ENCODE measurements around the gene SPACDR. TPM values are rescaled to one million over a fixed set of nuclear protein-coding genes. Genes with fewer than 3 reads are reported as not detected.

SPACDR gene
- total RNA-seq, 1 donor from 2014 or later, result not detected

DNA sequence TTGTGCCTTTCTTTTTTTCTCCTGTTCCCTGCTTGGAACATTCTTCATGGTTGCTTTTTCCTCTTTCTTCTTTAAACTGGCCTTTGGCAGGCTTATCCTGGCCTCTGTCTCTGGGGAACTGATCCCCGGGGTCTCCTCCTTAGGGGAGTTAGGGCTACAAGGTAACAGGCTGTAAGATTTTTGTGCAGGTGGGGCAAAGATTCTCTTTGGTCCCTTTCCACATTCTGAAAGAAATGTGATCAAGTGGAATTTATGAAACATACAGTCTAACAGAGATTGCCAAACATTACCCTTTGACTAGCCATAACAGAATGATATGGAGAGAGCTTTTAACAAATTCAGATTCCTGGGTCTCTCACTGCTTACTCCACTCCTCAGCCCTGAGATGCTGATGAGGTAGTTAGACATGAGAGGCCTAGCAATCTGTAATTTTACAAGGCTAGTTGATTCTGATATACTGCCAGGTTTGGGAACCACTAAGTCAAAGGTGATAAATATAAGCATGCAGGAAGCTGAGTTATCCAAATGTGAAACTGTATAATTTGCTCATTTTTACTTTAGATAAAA, 44.3 kb downstream of the SPACDR start:
- H3K4me3 ChIP-seq (ENCODE audit: low read length in 3 of 3), result no peak overlapping the region
- H3K4me1 ChIP-seq (ENCODE audit: control insufficient read depth in 3 of 3, insufficient read depth in 3 of 3, low read length in 3 of 3), result no peaks in the 10 kb centered on the region
- H3K9ac ChIP-seq (ENCODE audit: low read depth in 1 of 3, low read length in 3 of 3), result no peak overlapping the region
- H3K27me3 ChIP-seq (ENCODE audit: control insufficient read depth in 3 of 3, insufficient read depth in 3 of 3, low read length in 3 of 3), result no peaks in the 10 kb centered on the region
- H3K27ac ChIP-seq (ENCODE audit: low read depth, low read length), result no peak overlapping the region
- no peaks in the 10 kb centered on the region for H3K9me3 ChIP-seq (ENCODE audit: control insufficient read depth in 3 of 3, low read length in 3 of 3)
- no peaks in the 10 kb centered on the region for H3K36me3 ChIP-seq (ENCODE audit: control insufficient read depth in 3 of 3, insufficient read depth in 3 of 3, low read length in 3 of 3)

DNA sequence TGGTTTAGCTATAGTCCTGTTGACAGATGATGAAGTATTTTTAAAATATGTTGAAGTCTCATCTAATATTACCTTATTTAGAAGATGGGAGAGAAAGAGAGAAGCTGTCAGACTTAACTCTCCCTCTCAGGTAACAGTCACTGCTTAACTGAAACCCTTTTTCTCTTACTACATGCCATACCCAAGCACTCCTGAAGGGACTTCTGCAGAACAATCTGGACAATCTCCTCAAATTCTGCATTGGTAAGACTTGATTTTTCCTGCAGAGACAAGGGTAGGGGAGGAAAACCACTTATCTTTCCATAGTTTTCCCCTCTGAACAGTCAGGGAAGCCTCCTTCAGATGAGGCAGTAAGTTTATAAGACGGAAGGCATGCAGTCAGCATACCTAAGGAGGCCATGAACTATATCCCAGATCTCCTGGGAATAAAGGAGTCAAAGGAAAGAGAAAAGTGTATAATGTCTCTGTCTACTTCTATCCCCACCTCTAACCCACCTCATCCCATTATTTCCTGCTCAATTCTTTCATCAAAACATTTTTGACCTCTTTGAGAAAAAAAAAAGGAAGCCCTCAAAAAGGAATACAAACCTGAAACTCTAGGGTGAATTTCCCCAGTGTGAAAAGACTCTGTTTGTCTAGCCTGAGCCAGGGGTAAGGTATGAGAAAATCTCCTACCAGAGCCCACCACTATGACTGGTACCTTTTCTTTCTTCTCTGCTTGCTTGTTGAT, 45.0 kb downstream of the SPACDR start:
- no peaks in the 10 kb centered on the region for H3K9me3 ChIP-seq (ENCODE audit: control insufficient read depth in 3 of 3, low read length in 3 of 3)
- H3K4me3 ChIP-seq (ENCODE audit: low read length in 3 of 3), result no peak overlapping the region
- no peaks in the 10 kb centered on the region for H3K27me3 ChIP-seq (ENCODE audit: control insufficient read depth in 3 of 3, insufficient read depth in 3 of 3, low read length in 3 of 3)
- no peaks in the 10 kb centered on the region for H3K4me1 ChIP-seq (ENCODE audit: control insufficient read depth in 3 of 3, insufficient read depth in 3 of 3, low read length in 3 of 3)
- H3K9ac ChIP-seq (ENCODE audit: low read depth in 1 of 3, low read length in 3 of 3), result peak overlapping the region in 1 of 3 donors; percentile 53
- no peak overlapping the region for H3K27ac ChIP-seq (ENCODE audit: low read depth, low read length)
- no peaks in the 10 kb centered on the region for H3K36me3 ChIP-seq (ENCODE audit: control insufficient read depth in 3 of 3, insufficient read depth in 3 of 3, low read length in 3 of 3)

DNA sequence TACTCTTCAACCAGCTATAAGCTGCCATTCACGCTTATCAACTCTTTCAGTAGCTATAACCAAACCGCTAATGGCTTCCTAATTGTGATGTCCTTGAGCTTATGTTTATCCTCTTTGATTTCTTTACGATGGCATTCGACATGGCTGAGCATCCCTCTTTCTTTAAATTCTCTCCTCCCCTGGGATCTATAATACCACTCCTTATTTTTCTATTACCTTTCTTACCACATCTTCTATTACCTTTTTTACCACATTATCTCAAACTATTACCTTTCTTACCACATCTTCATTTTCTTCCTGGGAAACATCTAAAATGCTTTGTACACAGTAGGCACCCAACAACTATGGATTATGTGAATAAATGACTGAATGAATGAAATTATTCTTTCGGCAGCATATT, 48.6 kb downstream of the SPACDR start:
- H3K9ac ChIP-seq (ENCODE audit: low read depth in 1 of 3, low read length in 3 of 3), result no peak overlapping the region
- no peaks in the 10 kb centered on the region for H3K36me3 ChIP-seq (ENCODE audit: control insufficient read depth in 3 of 3, insufficient read depth in 3 of 3, low read length in 3 of 3)
- H3K9me3 ChIP-seq (ENCODE audit: control insufficient read depth in 3 of 3, low read length in 3 of 3), result no peaks in the 10 kb centered on the region
- no peak overlapping the region for H3K27ac ChIP-seq (ENCODE audit: low read depth, low read length)
- no peaks in the 10 kb centered on the region for H3K4me1 ChIP-seq (ENCODE audit: control insufficient read depth in 3 of 3, insufficient read depth in 3 of 3, low read length in 3 of 3)
- no peaks in the 10 kb centered on the region for H3K27me3 ChIP-seq (ENCODE audit: control insufficient read depth in 3 of 3, insufficient read depth in 3 of 3, low read length in 3 of 3)
- no peak overlapping the region for H3K4me3 ChIP-seq (ENCODE audit: low read length in 3 of 3)

DNA sequence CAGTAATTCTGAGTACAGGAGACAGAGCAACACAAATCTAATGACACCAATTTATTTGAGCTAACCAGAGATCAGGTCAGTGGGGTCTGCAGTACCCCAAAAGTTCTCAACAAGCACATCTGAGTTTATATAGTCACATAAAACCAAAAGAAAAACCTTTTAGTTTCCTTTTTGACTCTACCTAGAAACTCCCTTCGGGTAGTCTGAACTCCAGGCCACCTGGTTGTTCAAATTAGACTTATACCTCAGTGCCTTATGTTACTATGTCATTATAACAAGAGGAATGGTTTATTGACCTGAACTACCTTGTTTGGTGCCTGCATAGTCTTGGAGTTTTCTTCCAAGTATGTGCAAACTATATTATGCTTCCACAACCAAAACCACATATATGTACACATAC, 50.2 kb downstream of the SPACDR start:
- Histone ChIP-seq H3K36me3 (ENCODE audit: control insufficient read depth in 3 of 3, insufficient read depth in 3 of 3, low read length in 3 of 3) (no peaks in the 10 kb centered on the region), H3K27me3 (ENCODE audit: control insufficient read depth in 3 of 3, insufficient read depth in 3 of 3, low read length in 3 of 3) (no peaks in the 10 kb centered on the region), H3K4me3 (ENCODE audit: low read length in 3 of 3) (no peak overlapping the region), H3K4me1 (ENCODE audit: control insufficient read depth in 3 of 3, insufficient read depth in 3 of 3, low read length in 3 of 3) (no peaks in the 10 kb centered on the region), H3K27ac (ENCODE audit: low read depth, low read length) (no peak overlapping the region), H3K9me3 (ENCODE audit: control insufficient read depth in 3 of 3, low read length in 3 of 3) (no peaks in the 10 kb centered on the region), H3K9ac (ENCODE audit: low read depth in 1 of 3, low read length in 3 of 3) (no peak overlapping the region)

DNA sequence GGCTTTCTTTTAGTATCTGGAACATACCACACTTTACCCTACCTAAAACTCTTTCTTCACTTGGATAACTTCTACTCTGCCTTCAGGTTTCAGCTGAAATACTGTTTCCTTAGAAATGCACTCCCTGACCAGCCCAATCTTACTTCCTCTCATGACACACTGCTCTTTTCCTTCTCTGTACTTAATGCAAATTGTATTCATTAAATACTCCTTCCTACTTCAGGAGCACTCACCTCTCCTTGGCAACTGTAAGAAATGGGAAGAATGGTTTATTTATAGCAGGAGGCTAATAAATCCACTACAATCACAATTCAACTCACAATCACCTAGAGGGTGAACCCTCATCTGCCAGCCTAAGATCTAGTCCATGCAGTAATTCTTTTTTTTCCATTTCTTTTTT, 50.7 kb downstream of the SPACDR start:
- no peak overlapping the region for H3K27ac ChIP-seq (ENCODE audit: low read depth, low read length)
- no peaks in the 10 kb centered on the region for H3K27me3 ChIP-seq (ENCODE audit: control insufficient read depth in 3 of 3, insufficient read depth in 3 of 3, low read length in 3 of 3)
- H3K9me3 ChIP-seq (ENCODE audit: control insufficient read depth in 3 of 3, low read length in 3 of 3), result no peaks in the 10 kb centered on the region
- H3K9ac ChIP-seq (ENCODE audit: low read depth in 1 of 3, low read length in 3 of 3), result no peak overlapping the region
- no peaks in the 10 kb centered on the region for H3K36me3 ChIP-seq (ENCODE audit: control insufficient read depth in 3 of 3, insufficient read depth in 3 of 3, low read length in 3 of 3)
- H3K4me3 ChIP-seq (ENCODE audit: low read length in 3 of 3), result no peak overlapping the region
- no peaks in the 10 kb centered on the region for H3K4me1 ChIP-seq (ENCODE audit: control insufficient read depth in 3 of 3, insufficient read depth in 3 of 3, low read length in 3 of 3)

GRCh38 chr7:100411101-100411500, 53.0 kb downstream of the SPACDR start:
- Histone ChIP-seq H3K4me3 (ENCODE audit: low read length in 3 of 3) (no peak overlapping the region), H3K27ac (ENCODE audit: low read depth, low read length) (no peak overlapping the region), H3K27me3 (ENCODE audit: control insufficient read depth in 3 of 3, insufficient read depth in 3 of 3, low read length in 3 of 3) (no peaks in the 10 kb centered on the region), H3K9ac (ENCODE audit: low read depth in 1 of 3, low read length in 3 of 3) (no peak overlapping the region), H3K4me1 (ENCODE audit: control insufficient read depth in 3 of 3, insufficient read depth in 3 of 3, low read length in 3 of 3) (no peaks in the 10 kb centered on the region), H3K36me3 (ENCODE audit: control insufficient read depth in 3 of 3, insufficient read depth in 3 of 3, low read length in 3 of 3) (peaks cover 0 to 2% (median 0%) of the 10 kb centered on the region in 3 donors), H3K9me3 (ENCODE audit: control insufficient read depth in 3 of 3, low read length in 3 of 3) (no peaks in the 10 kb centered on the region)

DNA sequence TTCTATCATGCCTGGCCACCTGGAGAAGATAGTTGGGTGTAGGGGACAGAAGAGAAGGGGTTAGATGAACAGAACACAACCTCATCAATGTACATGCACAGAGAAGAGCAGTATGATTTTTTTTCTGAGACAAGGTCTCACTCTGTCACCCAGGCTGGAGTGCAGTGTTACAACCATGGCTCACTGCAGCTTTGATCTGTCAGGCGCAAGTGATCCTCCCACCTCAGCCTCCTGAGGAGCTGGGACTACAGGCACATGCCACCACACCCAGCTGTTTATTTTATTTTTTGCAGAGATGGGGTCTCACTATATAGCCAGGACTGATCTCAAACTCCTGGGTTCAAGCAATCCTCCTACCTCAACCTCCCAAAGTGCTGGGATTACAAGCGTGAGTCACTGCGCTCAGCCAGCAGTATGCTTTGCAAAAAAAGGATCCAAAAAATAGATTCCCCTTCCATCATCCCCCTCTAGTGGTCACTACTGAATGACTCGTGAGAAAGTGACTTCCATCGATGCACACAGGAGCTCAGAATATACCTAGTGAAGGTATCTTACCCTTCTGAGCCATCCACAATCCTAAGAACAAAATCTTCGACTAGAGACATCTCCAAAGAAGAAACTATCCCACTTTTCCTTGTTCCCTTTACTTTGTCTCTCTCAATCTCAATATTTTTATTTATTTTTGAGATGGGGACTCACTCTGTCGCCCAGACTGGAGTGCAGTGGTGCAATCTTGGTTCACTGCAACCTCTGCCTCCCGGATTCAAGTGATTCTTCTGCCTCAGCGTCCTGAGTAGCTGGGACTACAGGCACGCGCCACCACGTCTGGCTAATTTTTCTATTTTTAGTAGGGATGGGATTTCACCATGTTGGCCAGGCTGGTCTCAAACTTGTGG, 56.5 kb downstream of the SPACDR start:
- no peak overlapping the region for H3K27ac ChIP-seq (ENCODE audit: low read depth, low read length)
- no peak overlapping the region for H3K9ac ChIP-seq (ENCODE audit: low read depth in 1 of 3, low read length in 3 of 3)
- no peaks in the 10 kb centered on the region for H3K9me3 ChIP-seq (ENCODE audit: control insufficient read depth in 3 of 3, low read length in 3 of 3)

GRCh38 chr7:100406767-100407166, 57.3 kb downstream of the SPACDR start:
- no peak overlapping the region for H3K9ac ChIP-seq (ENCODE audit: low read depth in 1 of 3, low read length in 3 of 3)
- H3K4me3 ChIP-seq (ENCODE audit: low read length in 3 of 3), result no peak overlapping the region
- peaks cover 0 to 2% (median 2%) of the 10 kb centered on the region in 3 donors for H3K36me3 ChIP-seq (ENCODE audit: control insufficient read depth in 3 of 3, insufficient read depth in 3 of 3, low read length in 3 of 3)
- no peak overlapping the region for H3K27ac ChIP-seq (ENCODE audit: low read depth, low read length)
- no peaks in the 10 kb centered on the region for H3K9me3 ChIP-seq (ENCODE audit: control insufficient read depth in 3 of 3, low read length in 3 of 3)
- H3K4me1 ChIP-seq (ENCODE audit: control insufficient read depth in 3 of 3, insufficient read depth in 3 of 3, low read length in 3 of 3), result no peaks in the 10 kb centered on the region
- H3K27me3 ChIP-seq (ENCODE audit: control insufficient read depth in 3 of 3, insufficient read depth in 3 of 3, low read length in 3 of 3), result no peaks in the 10 kb centered on the region

More for the DNA sequence above, 56.5 kb downstream of the SPACDR start:
- H3K4me1 ChIP-seq (ENCODE audit: control insufficient read depth in 3 of 3, insufficient read depth in 3 of 3, low read length in 3 of 3), result no peaks in the 10 kb centered on the region
- H3K36me3 ChIP-seq (ENCODE audit: control insufficient read depth in 3 of 3, insufficient read depth in 3 of 3, low read length in 3 of 3), result peaks cover 0 to 2% (median 2%) of the 10 kb centered on the region in 3 donors
- H3K4me3 ChIP-seq (ENCODE audit: low read length in 3 of 3), result no peak overlapping the region
- H3K27me3 ChIP-seq (ENCODE audit: control insufficient read depth in 3 of 3, insufficient read depth in 3 of 3, low read length in 3 of 3), result no peaks in the 10 kb centered on the region

All from skeletal muscle tissue (tissue), 4 donors.